NCI-H748 (cell line): ENCODE data around the gene LAMB4.
"Not testable (repeated sequence)": the region's sequence is repeated elsewhere in the genome, so short reads cannot be mapped to it uniquely, and the experiment has no call there.

Experiments
- DNase-seq: peaks from one replicate; lab custom pipeline; 2025; ENCODE audit not compliant: unreplicated experiment; lab: John Stamatoyannopoulos, UW

LAMB4 gene

DNA sequence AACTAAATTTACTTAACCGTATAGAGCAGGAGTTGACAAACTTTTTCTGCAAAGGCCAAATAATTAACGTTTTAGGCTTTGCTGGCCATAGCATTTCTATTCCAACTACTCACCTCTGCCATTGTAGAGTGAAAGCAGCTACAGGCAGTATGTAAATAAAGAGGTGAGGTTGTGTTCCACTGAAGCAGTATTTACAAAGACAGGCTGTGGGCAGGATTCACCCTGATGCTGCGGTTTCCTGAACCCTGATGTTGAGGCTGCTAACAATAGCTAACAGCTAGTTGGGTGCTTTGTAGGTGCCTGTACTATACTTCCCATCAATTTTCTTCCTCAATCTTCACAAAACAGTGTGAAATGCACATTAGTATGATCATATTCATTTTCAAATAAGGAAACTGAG is 80.2 kb downstream of the LAMB4 start:
- DNase-seq: no peak

DNA sequence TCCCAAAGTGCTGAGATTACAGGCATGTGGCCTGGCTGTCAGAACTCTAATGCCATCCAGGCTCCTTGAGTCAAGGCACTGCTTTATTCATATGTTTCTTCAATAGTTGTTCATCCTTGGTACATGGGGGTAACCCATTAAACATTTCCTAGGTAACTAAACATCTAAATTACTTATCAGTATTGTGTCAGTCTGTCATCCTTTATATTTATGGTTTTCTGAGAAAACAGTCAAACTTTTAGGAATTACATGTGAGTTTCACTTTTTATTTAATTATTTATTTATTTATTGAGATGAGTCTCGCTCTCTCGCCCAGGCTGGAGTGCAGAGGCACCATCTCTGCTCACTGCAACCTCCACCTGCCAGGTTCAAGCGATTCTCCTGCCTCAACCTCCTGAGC is 81.7 kb downstream of the LAMB4 start:
- DNase-seq: no peak

DNA sequence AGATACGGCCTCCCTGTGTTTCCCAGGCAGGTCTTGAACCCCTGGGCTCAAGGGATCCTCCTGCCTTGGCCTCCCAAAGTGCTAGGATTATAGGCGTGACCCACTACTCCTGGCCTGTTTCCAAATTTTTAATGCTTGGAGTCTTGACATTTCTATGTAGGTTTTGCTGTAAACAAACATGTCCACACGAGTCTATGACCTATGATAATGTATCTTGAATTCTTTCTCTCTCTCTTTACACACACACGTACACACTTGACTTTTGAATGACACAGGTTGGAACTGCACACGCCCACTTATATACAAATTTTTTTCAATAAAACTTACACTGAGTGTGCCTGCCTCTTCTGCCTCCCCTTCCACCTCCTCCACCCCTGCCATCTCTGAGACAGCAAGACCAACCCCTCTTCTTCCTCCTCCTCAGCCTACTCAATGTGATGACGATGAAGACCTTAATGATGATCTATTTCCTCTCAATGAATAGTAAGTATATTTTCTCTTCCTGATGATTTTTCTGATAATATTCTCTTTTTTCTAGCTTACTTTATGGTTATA is 83.1 kb downstream of the LAMB4 start:
- DNase-seq: peak; percentile 18

DNA sequence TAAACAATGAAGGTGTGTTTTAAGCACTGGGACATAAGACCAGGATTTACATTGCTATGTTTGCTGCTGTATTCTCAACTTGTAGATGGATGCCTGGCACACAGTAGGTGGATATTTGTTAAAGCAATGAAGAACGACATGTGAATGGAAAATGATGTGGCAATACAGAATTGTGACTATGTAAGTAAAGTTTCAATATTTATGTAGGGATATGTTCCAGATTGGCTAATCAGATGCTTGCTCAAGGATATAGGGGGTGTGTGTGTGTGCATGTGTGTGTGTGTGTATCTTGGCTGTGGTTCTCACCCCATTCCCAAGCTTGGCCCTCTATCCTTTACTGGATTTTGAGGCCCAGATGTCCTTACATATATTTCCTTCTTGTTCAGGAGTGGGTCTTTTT is 84.5 kb downstream of the LAMB4 start:
- DNase-seq: no peak

DNA sequence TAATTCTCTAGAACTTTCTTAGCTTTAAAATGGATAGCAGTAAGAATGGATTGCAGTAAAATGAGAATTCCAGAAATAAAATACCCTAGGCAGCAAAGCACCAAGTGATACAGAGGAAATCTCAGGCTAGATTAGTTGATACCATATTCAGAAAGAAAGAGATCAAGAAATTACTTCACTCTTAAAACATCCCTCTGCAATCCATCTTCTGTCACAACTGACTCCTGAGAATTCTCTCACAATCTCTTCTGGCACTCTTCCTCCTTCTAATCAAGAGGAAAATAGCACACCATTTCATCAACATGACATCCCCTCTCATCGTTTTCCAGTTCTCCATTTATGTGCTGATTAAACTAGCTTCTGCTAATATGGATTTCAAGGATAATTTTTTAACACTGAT is 85.0 kb downstream of the LAMB4 start:
- no peak for DNase-seq

DNA sequence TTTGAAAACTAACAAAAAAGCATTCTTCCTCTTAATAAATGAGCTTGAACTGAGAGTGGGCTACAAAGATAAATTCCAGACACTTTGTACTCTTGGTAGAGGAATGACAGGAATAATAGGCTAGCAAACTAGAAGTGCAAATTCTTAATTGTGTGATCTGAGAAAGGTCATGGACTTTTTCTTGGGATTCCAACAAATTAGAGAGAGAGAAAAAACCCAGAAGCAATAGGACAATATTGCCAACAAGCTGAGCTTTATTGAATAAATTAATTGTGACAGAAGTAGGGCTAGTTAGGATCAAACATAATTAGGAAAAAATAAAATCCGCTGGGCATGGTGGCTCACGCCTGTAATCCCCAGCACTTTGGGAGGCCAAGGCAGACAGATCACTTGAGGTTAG is 85.8 kb downstream of the LAMB4 start:
- no peak for DNase-seq

DNA sequence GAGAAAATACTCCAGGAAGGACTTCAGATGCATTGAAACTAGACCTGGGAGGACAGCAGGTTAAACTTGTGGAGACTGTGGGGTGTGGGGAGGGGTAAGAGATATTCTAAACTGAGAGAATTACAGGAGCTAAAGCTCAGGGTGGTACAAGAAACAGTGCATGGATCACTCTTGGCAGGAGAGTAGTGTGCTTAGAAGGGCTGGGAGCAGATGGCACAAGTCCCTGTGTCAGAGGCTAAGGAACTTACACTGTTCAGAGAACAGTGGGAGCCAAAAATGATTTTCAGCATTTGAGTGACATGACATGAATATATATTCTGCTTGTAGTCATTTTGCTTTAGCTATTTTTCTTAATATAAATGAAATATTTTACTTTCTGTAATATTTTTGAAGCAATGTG is 91.2 kb downstream of the LAMB4 start:
- DNase-seq: no peak

DNA sequence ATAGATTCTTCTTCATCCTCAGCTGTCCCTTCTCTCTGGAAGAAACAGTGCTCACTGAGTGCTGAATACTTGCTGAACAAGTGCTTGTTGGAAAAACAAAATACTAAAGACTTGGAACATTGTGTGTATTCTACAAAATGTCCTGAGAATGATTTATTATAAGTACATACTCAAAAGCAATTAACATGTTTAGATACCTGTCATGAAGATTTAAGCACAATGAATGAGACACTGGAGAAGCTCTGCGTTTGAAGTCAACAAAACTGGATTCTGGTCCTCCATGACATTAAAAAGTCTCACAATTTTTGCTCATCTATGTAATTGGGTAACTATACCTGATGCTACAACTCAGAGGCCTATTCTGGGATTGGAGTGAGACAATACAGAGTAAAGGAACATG is 92.4 kb downstream of the LAMB4 start:
- no peak for DNase-seq

DNA sequence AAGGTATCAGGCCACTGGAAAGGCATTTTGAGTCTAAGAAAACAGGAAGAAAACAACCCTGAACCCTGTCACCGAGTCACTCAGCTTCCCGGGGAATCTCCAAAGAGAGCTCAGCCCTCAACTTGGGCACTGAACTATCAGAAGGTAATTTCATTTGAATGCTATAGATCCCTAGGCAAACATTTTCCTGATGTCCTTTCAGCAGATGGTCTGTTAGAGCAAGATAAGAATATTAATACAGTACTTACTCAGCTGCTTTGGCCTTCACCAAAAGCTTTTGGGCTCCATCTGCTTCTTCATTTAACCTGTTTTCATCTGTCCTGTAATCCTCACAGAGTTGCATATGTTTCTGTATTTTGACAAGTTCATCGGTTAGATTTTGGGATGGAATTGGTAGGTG is 93.0 kb downstream of the LAMB4 start:
- DNase-seq: no peak

DNA sequence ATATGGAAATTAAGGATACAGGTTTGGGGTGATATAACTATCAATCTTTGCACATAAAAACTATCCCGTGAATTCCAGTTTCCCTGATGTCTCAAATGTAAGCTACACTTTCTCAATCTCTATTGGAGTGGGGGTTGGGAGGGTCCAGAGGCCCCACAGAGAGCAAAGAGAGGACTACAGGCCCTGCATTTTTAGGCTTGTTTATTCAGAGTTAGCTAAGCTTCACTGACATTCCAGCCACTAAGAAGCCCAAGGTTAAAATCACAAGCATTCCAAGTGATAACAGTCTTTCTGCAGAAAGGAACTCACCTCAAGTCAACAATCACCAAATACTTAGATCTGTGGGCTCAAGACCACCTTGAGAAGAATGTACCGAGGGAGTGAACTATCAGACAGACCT is 95.6 kb downstream of the LAMB4 start:
- no peak for DNase-seq

DNA sequence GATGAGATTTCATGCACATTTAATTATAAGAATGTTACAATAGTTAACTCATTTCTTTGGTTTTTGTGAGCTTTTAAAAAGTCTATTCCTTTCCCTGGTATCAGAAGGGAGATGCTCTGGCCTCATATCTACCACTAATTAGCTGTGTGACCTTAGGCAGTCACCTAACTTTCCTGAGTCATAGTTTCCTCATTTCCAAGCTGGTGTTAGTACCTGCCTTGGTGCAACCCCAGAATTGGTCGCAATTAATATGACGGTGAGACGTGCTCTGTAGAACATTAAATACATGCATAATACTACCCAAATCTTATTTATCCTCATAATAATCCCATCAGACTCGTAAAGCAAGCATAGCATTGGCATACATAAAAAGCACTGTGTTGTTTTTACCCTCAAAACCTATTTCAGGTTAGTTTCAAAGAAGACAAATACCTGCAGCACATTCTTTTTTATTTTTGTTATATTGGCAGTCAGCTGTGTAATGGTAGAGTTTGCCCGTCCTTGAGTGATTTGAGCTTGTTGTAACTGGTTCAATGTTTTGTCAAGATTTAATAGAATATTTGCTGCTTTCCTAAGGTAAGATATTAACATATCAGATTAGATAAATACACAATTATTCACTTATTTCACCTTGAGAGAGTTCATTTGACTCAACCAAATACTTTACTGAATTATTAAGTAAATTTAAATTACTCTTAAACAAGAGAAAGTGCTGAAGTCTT is 96.2 kb downstream of the LAMB4 start:
- no peak for DNase-seq

DNA sequence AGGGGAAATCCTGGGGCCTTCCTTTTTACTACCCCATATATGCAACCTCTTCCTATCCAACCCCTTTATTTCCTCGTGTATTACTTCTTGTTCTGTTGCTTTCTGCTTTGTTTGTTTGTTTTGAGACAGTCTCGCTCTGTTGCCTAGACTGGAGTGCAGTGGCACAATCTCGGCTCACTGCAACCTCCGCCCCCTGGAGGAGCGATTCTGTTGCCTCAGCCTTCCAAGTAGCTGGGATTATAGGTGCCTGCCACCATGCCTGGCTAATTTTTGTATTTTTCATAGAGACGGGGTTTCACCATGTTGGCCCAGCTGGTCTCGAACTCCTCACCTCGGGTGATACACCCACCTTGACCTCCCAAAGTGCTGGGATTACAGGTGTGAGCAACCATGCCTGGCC is 96.9 kb downstream of the LAMB4 start:
- DNase-seq: not testable (repeated sequence)

DNA sequence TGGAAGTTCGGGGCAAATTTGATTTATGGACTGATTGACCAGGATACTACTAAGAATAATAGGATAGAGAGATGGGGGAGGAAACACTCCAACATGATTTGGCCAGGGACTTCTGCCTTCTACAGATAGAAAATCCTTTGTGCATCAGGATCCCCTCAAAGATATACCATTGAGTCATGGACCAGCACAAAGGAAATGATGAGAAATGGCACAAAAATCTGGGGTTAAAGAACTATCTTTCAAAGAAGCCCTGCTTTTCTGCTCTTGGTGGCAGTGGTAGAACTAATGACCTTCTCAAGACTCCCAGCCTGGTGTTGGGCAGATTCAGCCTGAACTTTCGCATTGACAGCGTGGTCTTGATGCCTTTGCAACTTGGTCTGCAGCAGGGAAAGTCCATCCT is 99.6 kb downstream of the LAMB4 start:
- DNase-seq: no peak

DNA sequence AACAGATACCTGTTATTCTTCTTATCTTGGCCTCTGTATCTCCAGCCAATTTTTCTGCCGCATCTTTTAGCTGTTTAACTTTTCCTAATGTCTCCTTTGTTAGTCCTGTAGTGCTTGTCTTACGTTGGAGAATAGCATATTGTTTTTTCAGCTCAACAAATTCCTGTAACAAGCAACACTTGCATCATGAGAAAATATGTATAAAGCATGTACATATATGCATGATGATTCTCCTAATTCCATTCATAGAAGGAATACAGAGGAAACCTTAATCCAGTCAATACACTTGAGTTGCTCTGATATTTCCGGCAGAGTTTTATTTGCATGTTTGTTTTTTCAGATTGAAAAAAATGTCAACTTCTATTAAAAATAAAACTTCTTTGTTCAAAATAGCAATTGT is 101.1 kb downstream of the LAMB4 start:
- no peak for DNase-seq

DNA sequence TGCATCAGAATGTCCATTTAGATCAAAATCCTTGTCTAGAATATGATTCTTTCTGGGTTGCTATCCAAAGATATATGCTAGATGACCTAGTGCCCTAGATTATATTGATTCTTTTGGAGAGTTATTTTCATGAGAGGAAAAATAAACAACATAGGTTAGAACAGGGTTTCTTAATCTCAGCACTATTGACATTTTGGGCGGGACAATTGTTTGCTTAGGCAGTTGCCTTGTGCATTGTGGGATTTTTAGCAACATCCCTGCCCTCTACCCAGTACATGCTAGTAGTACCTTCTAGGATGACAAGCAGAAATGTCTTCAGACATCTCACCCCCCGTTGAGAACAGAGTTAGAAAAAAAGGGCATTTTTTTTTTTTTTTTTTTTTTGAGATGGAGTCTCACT is 102.0 kb downstream of the LAMB4 start:
- DNase-seq: peak; percentile 72

DNA sequence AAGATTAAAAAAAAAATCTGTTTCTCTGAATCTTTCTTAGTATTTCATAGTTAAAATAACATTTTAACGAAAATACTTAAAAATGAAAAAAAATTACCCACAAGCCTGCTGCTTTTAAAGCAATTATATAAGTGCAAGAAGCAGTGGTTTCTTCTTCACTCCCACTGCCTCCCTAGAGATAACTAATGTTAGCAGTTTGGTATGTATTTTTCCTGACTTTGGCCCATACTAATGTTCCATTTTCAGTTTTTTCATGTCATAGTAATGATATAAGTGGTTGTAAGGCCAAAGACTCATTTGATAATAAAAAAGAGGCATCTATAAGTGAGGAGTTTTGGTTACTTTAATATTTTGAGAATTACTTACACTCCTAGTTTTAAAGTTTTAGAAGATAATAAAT is 102.9 kb downstream of the LAMB4 start:
- DNase-seq: no peak

DNA sequence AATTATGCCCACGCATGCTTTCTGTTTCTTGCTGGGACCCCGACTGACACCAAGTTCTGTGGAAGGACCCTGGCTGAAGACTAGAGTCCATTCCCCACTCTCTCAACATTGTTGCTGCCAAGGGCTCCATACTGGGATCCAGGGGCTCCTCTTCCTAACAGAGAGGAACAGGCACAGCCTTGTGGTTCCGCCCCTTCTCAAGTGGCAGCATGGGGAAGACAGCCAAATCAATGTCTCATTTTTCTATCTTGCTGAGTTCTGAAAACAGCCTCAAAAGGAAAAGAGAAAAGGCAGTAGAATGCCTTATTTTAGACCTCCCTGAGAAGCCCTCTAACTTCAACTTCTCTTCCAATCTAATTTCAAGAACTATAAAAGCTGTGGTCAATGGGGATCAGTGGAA is 103.5 kb downstream of the LAMB4 start:
- DNase-seq: no peak

DNA sequence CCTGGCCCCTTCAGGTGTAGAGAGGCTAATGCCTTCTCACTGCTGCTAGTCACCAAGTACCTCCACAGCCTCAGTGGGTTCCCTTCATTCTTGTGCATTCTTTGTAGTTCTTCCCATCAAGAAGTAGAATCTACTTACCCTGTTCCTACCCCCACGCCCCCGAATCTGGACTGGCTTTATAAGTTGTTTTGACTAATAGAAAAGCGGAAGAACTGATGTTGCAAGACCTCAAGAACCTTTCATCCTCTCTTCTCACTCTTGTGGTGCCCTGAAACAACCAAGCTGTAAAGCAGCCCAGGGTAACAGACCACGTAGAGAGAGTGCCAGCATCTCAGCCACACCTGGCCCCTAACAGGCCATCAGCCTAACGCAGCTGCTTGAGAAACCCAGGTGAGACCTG is 104.0 kb downstream of the LAMB4 start:
- DNase-seq: no peak

DNA sequence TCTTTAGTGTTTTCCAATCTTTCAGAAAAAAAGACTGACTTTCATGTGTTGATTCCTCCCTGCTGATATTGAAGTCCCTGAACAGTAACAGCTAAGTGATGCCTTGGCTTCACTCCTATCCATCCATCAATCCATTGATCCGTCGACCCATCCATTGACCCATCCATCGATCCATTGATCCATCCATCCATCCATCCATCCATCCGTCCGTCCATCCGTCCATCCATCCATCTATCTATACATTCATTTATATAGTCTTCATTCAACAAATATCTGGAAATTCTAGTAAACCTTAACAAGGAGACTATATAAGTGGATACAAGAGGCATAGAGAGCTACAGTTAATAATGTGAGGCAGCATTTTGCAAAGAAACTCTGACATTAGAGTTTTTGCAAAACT is 105.6 kb downstream of the LAMB4 start:
- no peak for DNase-seq

DNA sequence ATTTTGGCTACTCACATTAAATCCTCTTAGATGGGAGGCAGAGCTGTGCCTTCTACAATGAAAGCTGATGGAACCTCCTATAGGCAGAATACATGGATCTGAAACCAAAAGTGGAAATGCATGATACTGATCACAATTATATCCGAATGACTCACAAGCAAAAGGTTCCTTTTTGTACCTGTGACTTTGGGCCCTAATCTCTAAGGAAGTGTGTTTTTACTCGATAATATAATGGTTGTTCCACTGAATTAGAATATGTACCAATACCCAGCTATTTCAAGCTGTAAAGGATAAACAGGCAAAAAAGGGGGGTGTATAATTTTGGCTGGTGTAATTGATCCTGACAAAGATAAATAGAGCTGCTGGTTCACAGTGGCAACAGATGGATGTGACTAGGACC is 109.6 kb downstream of the LAMB4 start:
- no peak for DNase-seq

DNA sequence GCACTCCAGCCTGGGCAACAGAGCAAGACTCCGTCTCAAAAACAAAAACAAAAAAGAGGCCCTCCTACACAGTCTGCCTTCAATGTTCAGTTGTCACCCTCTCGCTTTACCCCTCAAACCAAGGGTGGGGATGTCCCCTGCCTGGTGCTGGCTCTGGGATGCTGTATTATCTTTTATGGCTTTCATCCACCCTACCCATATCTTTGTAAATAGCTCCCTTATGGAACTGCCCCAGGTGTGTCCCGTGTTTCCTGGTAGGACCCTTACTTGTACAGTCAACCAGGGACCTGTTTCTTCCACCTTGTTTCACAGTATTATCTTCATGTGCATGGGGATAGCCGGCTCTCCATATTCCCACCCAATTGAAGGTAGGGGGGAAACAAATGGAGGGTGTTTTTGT is 111.5 kb downstream of the LAMB4 start:
- no peak for DNase-seq

DNA sequence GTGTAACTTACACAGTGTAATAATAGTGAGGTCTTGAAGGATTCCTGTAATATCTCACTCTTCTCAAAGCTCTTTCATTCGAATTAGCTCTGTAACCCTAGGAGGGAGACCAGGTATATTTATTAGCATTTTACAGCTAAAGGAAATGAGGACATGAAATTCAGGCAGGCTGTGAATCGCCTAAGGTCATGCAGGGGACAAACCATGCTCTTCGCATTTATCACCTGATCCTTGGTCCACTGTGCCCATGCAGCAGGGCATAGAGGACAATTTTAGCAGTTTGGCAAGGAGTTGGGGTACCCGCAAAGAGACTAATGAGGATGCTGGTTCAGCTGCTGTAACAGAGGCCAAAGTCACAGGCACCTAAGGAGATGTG is 112.4 kb downstream of the LAMB4 start:
- no peak for DNase-seq
